HEK293T (cell line): Measurements from ENCODE around the gene MRPL2.

ENCODE experiments used
- CTCF ChIA-PET: fragments of 350-600 bp; formaldehyde crosslinking; extraction: SDS; loops from one replicate; lab custom pipeline; 2021; ENCODE audit warnings: antibody characterized with exemption, inconsistent platforms; lab: Yijun Ruan, JAX
- POLR2A ChIA-PET: fragments of 350-600 bp; formaldehyde crosslinking; extraction: SDS; loops from one replicate; lab custom pipeline; 2020; ENCODE audit warnings: antibody characterized with exemption, inconsistent platforms; lab: Yijun Ruan, JAX
- DNase-seq: peaks from one replicate; pipeline ENCODE4 v3.0.0; 2012; ENCODE audit warnings: mixed read lengths; ENCODE audit errors: extremely low spot score
- ARNT ChIP-seq: fragments of 450-650 bp; IDR thresholded peaks from 2 replicates; pipeline ENCODE4 v1.6.1; 2017; ENCODE audit warnings: mild to moderate bottlenecking
- BHLHE40 ChIP-seq: fragments of 450-650 bp; IDR thresholded peaks from 2 replicates; pipeline ENCODE4 v1.6.1; 2016; ENCODE audit warnings: mild to moderate bottlenecking, moderate library complexity, borderline replicate concordance
- CTBP1 ChIP-seq: fragments of 450-650 bp; IDR thresholded peaks from 2 replicates; pipeline ENCODE4 v1.6.1; 2016; ENCODE audit warnings: borderline replicate concordance
- ELF4 ChIP-seq: fragments of 450-650 bp; IDR thresholded peaks from 2 replicates; pipeline ENCODE4 v1.6.1; 2017; ENCODE audit warnings: antibody characterized with exemption
- FOXA1 ChIP-seq: fragments of 450-650 bp; IDR thresholded peaks from 2 replicates; pipeline ENCODE4 v1.6.1; 2016; ENCODE audit warnings: mild to moderate bottlenecking
- FOXK2 ChIP-seq: fragments of 450-650 bp; IDR thresholded peaks from 2 replicates; pipeline ENCODE4 v1.6.1; 2016; ENCODE audit warnings: mild to moderate bottlenecking
- FOXM1 ChIP-seq: fragments of 450-650 bp; IDR thresholded peaks from 2 replicates; pipeline ENCODE4 v1.6.1; 2017; ENCODE audit warnings: mild to moderate bottlenecking, borderline replicate concordance
- HDGF ChIP-seq: fragments of 450-650 bp; IDR thresholded peaks from 2 replicates; pipeline ENCODE4 v1.6.1; 2017; ENCODE audit warnings: antibody characterized with exemption, borderline replicate concordance
- L3MBTL2 ChIP-seq: fragments of 450-650 bp; conservative IDR thresholded peaks from 2 replicates; pipeline ENCODE4 v1.6.1; 2016; ENCODE audit warnings: mild to moderate bottlenecking
- LEF1 ChIP-seq: fragments of 450-650 bp; IDR thresholded peaks from 2 replicates; pipeline ENCODE4 v1.6.1; 2017; ENCODE audit warnings: mild to moderate bottlenecking, borderline replicate concordance
- NFRKB ChIP-seq: fragments of 450-650 bp; IDR thresholded peaks from 2 replicates; pipeline ENCODE4 v1.6.1; 2016; ENCODE audit warnings: mild to moderate bottlenecking, moderate library complexity
- PKNOX1 ChIP-seq: fragments of 450-650 bp; IDR thresholded peaks from 2 replicates; pipeline ENCODE4 v1.6.1; 2016
- SP1 ChIP-seq: fragments of 450-650 bp; IDR thresholded peaks from 2 replicates; pipeline ENCODE4 v1.6.1; 2017
- SUZ12 ChIP-seq: fragments of 450-650 bp; IDR thresholded peaks from 2 replicates; pipeline ENCODE4 v1.6.1; 2016; ENCODE audit warnings: mild to moderate bottlenecking
- TARDBP ChIP-seq: fragments of 450-650 bp; IDR thresholded peaks from 2 replicates; pipeline ENCODE4 v1.6.1; 2016
- ZNF384 ChIP-seq: fragments of 450-650 bp; IDR thresholded peaks from 2 replicates; pipeline ENCODE4 v1.6.1; 2016

The MRPL2 gene

GRCh38 chr6:43019152-43019551 lies 40.1 kb downstream of the MRPL2 start:
- TF ChIP-seq FOXK2, result no peak
- TF ChIP-seq ZNF384, result no peak
- no peak for TF ChIP-seq LEF1
- TF ChIP-seq HDGF, result no peak
- TF ChIP-seq CTBP1, result no peak
- TF ChIP-seq SP1, result no peak
- TF ChIP-seq L3MBTL2, result no peak
- no peak for TF ChIP-seq SUZ12
- TF ChIP-seq NFRKB, result no peak
- TF ChIP-seq ARNT, result no peak
- TF ChIP-seq TARDBP, result no peak
- no peak for TF ChIP-seq PKNOX1
- TF ChIP-seq FOXA1, result no peak
- TF ChIP-seq BHLHE40, result no peak
- no peak for TF ChIP-seq FOXM1
- no peak for TF ChIP-seq ELF4
- ChIA-PET CTCF (no interaction called here), POLR2A (interaction anchor here (1.8 kb wide), 1 partner anchor 35 kb away, joined by 4 read pairs; the partner anchor contains the start of gene PPP2R5D)
- no peak for DNase-seq

GRCh38 chr6:43016943-43017334 lies 42.3 kb downstream of the MRPL2 start:
- POLR2A ChIA-PET, result interaction anchor here (1.2 to 3.7 kb wide), 5 partner anchors 33 to 88 kb away, joined by 4 to 22 read pairs (median 6); partner anchors contain the start of genes CNPY3, CUL7, KLC4 and MRPL2

GRCh38 chr6:43016176-43016942 lies 42.9 kb downstream of the MRPL2 start:
- TF ChIP-seq CTBP1, result no peak
- TF ChIP-seq NFRKB, result no peak
- TF ChIP-seq FOXK2, result no peak
- TF ChIP-seq ARNT, result no peak
- TF ChIP-seq SP1, result no peak
- no peak for TF ChIP-seq HDGF
- TF ChIP-seq SUZ12, result no peak
- TF ChIP-seq LEF1, result no peak
- no peak for TF ChIP-seq BHLHE40
- TF ChIP-seq TARDBP, result no peak
- no peak for TF ChIP-seq FOXM1
- TF ChIP-seq PKNOX1, result no peak
- ChIA-PET CTCF (no interaction called here), POLR2A (interaction anchor here (1.2 to 3.7 kb wide), 6 partner anchors 9 to 87 kb away, joined by 4 to 30 read pairs (median 9); partner anchors contain the start of genes CNPY3, CUL7, KLC4 and MRPL2)
- DNase-seq, result no peak

More at GRCh38 chr6:43016943-43017334, 42.3 kb downstream of the MRPL2 start:
- no peak for TF ChIP-seq HDGF
- no peak for TF ChIP-seq FOXA1
- no peak for TF ChIP-seq ZNF384
- no peak for TF ChIP-seq L3MBTL2
- no peak for TF ChIP-seq FOXK2
- TF ChIP-seq PKNOX1, result no peak
- no peak for TF ChIP-seq CTBP1
- no peak for TF ChIP-seq ELF4
- TF ChIP-seq SP1, result no peak
- TF ChIP-seq BHLHE40, result no peak
- no peak for TF ChIP-seq SUZ12
- no peak for TF ChIP-seq TARDBP
- CTCF ChIA-PET, result no interaction called here
- no peak for DNase-seq

- CTCF ChIA-PET, result interaction anchor here (0.9 kb wide), 1 partner anchor 129 kb away, joined by 4 read pairs; no protein-coding TSS in a partner anchor
- TF ChIP-seq L3MBTL2 (no peak), SP1 (no peak), ZNF384 (no peak)
- no peak for DNase-seq
- POLR2A ChIA-PET, result interaction anchor here (0.6 to 7.4 kb wide), 25 partner anchors 8 to 1205 kb away, joined by 3 to 78 read pairs (median 5); partner anchors contain the start of genes CNPY3, CUL7, KLC4 and MRPL2
Observed at GRCh38 chr6:43014434-43014909, 44.8 kb downstream of the MRPL2 start.

GRCh38 chr6:43013843-43014433 lies 45.3 kb downstream of the MRPL2 start, which contains the start of the genes KLHDC3 and MEA1:
Gene KLHDC3 (plus strand): TSS chr6:43014249. CDS start chr6:43017193, 2,944 bp downstream.
Gene MEA1 (minus strand): TSS chr6:43013946. CDS start chr6:43013813, 133 bp downstream.
- DNase-seq, result peak; percentile 99
- POLR2A ChIA-PET, result interaction anchor here (0.6 to 7.4 kb wide), 28 partner anchors 8 to 1206 kb away, joined by 3 to 78 read pairs (median 4); partner anchors contain the start of genes CNPY3, CUL7, KLC4 and MRPL2
- TF ChIP-seq LEF1, result no peak
- peak; percentile 90 for TF ChIP-seq FOXK2
- TF ChIP-seq FOXM1, result no peak
- peak; percentile 99 for TF ChIP-seq PKNOX1
- TF ChIP-seq SP1, result no peak
- TF ChIP-seq SUZ12, result no peak
- no peak for TF ChIP-seq ARNT
- 0 out of 2 replicates have a peak, but pooled peaks have one; percentile 67 for TF ChIP-seq HDGF
- TF ChIP-seq ELF4, result no peak
- TF ChIP-seq NFRKB, result no peak
- TF ChIP-seq TARDBP, result no peak
- no peak for TF ChIP-seq CTBP1
- no peak; the same call in 1 of the 2 replicates for TF ChIP-seq BHLHE40
- TF ChIP-seq ZNF384, result no peak
- no peak for TF ChIP-seq FOXA1
- TF ChIP-seq L3MBTL2, result peak; percentile 80
- CTCF ChIA-PET, result interaction anchor here (0.9 kb wide), 1 partner anchor 130 kb away, joined by 4 read pairs; no protein-coding TSS in a partner anchor
